NOMO-1 treated with dmso at 0.1 percent for 144 hours (cell line): ENCODE data around the gene TMC4.
"Not testable (repeated sequence)": the region's sequence is repeated elsewhere in the genome, so short reads cannot be mapped to it uniquely, and the experiment has no call there.

Experiments used
- DNase-seq: peaks from one replicate; lab custom pipeline; 2025; ENCODE audit not compliant: unreplicated experiment; lab: John Stamatoyannopoulos, UW

Gene TMC4

GRCh38 chr19:54204767-54205468 lies 32.0 kb upstream of the TMC4 start:
- no peak for DNase-seq

- no peak for DNase-seq
Measured at GRCh38 chr19:54203151-54203611, 30.2 kb upstream of the TMC4 start.

GRCh38 chr19:54201980-54202379 lies 29.0 kb upstream of the TMC4 start:
- no peak for DNase-seq

- DNase-seq, result no peak
Measured at GRCh38 chr19:54201172-54201701, 28.3 kb upstream of the TMC4 start.

GRCh38 chr19:54199401-54199800 lies 26.4 kb upstream of the TMC4 start:
- no peak for DNase-seq

GRCh38 chr19:54197121-54197520 lies 24.2 kb upstream of the TMC4 start:
- no peak for DNase-seq

GRCh38 chr19:54196536-54196935 lies 23.6 kb upstream of the TMC4 start:
- no peak for DNase-seq

- DNase-seq, result not testable (repeated sequence)
Measured at GRCh38 chr19:54194463-54194862, 21.5 kb upstream of the TMC4 start.

GRCh38 chr19:54193011-54193410 lies 20.1 kb upstream of the TMC4 start:
- no peak for DNase-seq

- DNase-seq, result no peak
Measured at GRCh38 chr19:54191811-54192453, 19.0 kb upstream of the TMC4 start.

- peak; percentile 80 for DNase-seq
Measured at GRCh38 chr19:54191011-54191810, 18.3 kb upstream of the TMC4 start, which contains the start of gene TSEN34. Gene TSEN34, plus strand, starts transcription at chr19:54191308. Its CDS starts 57 bp downstream, at chr19:54191365.

- DNase-seq, result peak; percentile 100
Measured at GRCh38 chr19:54190503-54191010, 17.6 kb upstream of the TMC4 start.

GRCh38 chr19:54189735-54190502 lies 17.0 kb upstream of the TMC4 start:
- DNase-seq, result peak; percentile 100

GRCh38 chr19:54189145-54189734 lies 16.3 kb upstream of the TMC4 start, which contains the start of gene MBOAT7:
Gene MBOAT7, minus strand, starts transcription at chr19:54189580. Its CDS starts 1,072 bp downstream, at chr19:54188508.
- no peak for DNase-seq

- DNase-seq, result peak; percentile 48
Measured at GRCh38 chr19:54188215-54188871, 15.4 kb upstream of the TMC4 start.

GRCh38 chr19:54186934-54187381 lies 14.0 kb upstream of the TMC4 start:
- DNase-seq, result no peak

- DNase-seq, result no peak
Measured at GRCh38 chr19:54186351-54186750, 13.4 kb upstream of the TMC4 start.

- no peak for DNase-seq
Measured at GRCh38 chr19:54183431-54183830, 10.5 kb upstream of the TMC4 start.

GRCh38 chr19:54181894-54182293 lies 8.9 kb upstream of the TMC4 start:
- DNase-seq, result not testable (repeated sequence)
